Measurements from ENCODE around the gene KCMF1. TPM values are rescaled to one million over a fixed set of nuclear protein-coding genes. Genes with fewer than 3 reads are reported as not detected.
A peak's percentile ranks its signal among the peaks of the same experiment; 100 is the strongest.
"Not testable (repeated sequence)": the region's sequence is repeated elsewhere in the genome, so short reads cannot be mapped to it uniquely, and the experiment has no call there.

Gene KCMF1
- polyA plus RNA-seq, 1 of the 3 experiments (the other 2 are of a cell fraction) = 37.0 TPM

- no peak overlapping the region for H3K27ac ChIP-seq (ENCODE audit: low read depth in 2 of 2, low read length in 1 of 2)
- no peaks in the 10 kb centered on the region for H3K9me2 ChIP-seq
- CTCF ChIA-PET = interaction anchor here (0.7 to 9.0 kb wide), 4 partner anchors 14 to 369 kb away, joined by 3 to 78 read pairs (median 4); no protein-coding TSS in a partner anchor
- H3K9ac ChIP-seq = no peak overlapping the region
- POLR2A ChIA-PET = no interaction called here
- H3K79me2 ChIP-seq (ENCODE audit: insufficient read depth) = no peaks in the 10 kb centered on the region
- DNase-seq = no peak
- no peak overlapping the region for H2AFZ ChIP-seq (ENCODE audit: low read depth)
- peaks cover 0 to 9% of the 10 kb centered on the region in 2 experiments; a peak in 1 of 4 replicates for H3K4me1 ChIP-seq (ENCODE audit: control insufficient read depth in 1 of 2, insufficient read depth in 2 of 2, low read depth in 1 of 2, low read length in 1 of 2)
- WGBS (ENCODE audit: low lambda C conversion rate) = 97% methylated on average over 7 of the region's 7 CpGs
- H3K4me2 ChIP-seq = no peak overlapping the region
- H3K36me3 ChIP-seq (replicated peaks in 1 of 2; ENCODE audit: control insufficient read depth in 1 of 2, insufficient read depth in 2 of 2, low read length in 1 of 2) = no peaks in the 10 kb centered on the region
- H3K4me3 ChIP-seq (ENCODE audit: low read depth in 2 of 2, low read length in 1 of 2) = no peak overlapping the region
- TF ChIP-seq CTCF (IDR thresholded peaks at IDR 0.05) (no peak), MEF2A (IDR thresholded peaks at IDR 0.05; ENCODE audit: borderline replicate concordance, low read depth) (no peak), RAD21 (IDR thresholded peaks at IDR 0.05; ENCODE audit: low read length) (no peak), NRF1 (IDR thresholded peaks at IDR 0.05; ENCODE audit: low read depth, low read length) (no peak), GABPA (IDR thresholded peaks at IDR 0.05; ENCODE audit: low read depth) (no peak)
- TF ChIP-seq, protein P1, sequence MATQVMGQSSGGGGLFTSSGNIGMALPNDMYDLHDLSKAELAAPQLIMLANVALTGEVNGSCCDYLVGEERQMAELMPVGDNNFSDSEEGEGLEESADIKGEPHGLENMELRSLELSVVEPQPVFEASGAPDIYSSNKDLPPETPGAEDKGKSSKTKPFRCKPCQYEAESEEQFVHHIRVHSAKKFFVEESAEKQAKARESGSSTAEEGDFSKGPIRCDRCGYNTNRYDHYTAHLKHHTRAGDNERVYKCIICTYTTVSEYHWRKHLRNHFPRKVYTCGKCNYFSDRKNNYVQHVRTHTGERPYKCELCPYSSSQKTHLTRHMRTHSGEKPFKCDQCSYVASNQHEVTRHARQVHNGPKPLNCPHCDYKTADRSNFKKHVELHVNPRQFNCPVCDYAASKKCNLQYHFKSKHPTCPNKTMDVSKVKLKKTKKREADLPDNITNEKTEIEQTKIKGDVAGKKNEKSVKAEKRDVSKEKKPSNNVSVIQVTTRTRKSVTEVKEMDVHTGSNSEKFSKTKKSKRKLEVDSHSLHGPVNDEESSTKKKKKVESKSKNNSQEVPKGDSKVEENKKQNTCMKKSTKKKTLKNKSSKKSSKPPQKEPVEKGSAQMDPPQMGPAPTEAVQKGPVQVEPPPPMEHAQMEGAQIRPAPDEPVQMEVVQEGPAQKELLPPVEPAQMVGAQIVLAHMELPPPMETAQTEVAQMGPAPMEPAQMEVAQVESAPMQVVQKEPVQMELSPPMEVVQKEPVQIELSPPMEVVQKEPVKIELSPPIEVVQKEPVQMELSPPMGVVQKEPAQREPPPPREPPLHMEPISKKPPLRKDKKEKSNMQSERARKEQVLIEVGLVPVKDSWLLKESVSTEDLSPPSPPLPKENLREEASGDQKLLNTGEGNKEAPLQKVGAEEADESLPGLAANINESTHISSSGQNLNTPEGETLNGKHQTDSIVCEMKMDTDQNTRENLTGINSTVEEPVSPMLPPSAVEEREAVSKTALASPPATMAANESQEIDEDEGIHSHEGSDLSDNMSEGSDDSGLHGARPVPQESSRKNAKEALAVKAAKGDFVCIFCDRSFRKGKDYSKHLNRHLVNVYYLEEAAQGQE (IDR thresholded peaks at IDR 0.05; ENCODE audit: low read depth, low read length) = no peak
- no peaks in the 10 kb centered on the region for H4K20me1 ChIP-seq (ENCODE audit: insufficient read depth)
- no peaks in the 10 kb centered on the region for H3K27me3 ChIP-seq (ENCODE audit: insufficient read depth)
- H3K9me3 ChIP-seq = no peaks in the 10 kb centered on the region
- peaks cover 7% of the 10 kb centered on the region for H3F3A ChIP-seq (replicated peaks; ENCODE audit: insufficient read depth)
These were observed 26.6 kb upstream of the KCMF1 start for GRCh38 chr2:84944295-84944909.

DNA sequence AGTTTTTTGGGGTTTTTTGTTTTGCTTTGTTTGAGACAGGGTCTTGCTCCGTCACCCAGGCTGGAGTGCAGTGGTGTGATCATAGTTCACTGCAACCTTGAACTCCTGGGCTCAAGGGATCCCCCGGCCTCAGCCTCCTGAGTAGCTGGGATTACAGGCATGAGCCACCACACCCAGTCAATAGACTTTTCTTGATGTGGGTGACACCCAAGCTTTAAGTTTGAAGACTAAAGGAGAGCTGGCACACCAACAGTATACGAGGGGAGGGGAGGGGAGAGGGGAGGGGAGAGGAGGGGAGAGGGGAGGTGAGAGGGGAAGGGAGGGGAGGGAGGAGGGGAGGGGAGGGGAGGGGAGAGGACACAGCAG lies 25.1 kb upstream of the KCMF1 start:
- H3K27ac ChIP-seq (ENCODE audit: low read depth in 2 of 2, low read length in 1 of 2) = peak overlapping the region in 1 of 2 experiments; percentile 75; a peak in 2 of 4 replicates
- CTCF ChIA-PET = interaction anchor here (1.2 to 9.0 kb wide), 2 partner anchors 10 to 20 kb away, joined by 3 to 78 read pairs; no protein-coding TSS in a partner anchor
- H3K9ac ChIP-seq = peak overlapping the region; percentile 46

More for the DNA sequence above, 25.1 kb upstream of the KCMF1 start:
- H3K9me2 ChIP-seq; H3K36me3 ChIP-seq (replicated peaks in 1 of 2; ENCODE audit: control insufficient read depth in 1 of 2, insufficient read depth in 2 of 2, low read length in 1 of 2); H3K9me3 ChIP-seq; H3K4me3 ChIP-seq (ENCODE audit: low read depth in 2 of 2, low read length in 1 of 2); H2AFZ ChIP-seq (ENCODE audit: low read depth); H4K20me1 ChIP-seq (ENCODE audit: insufficient read depth); H3K79me2 ChIP-seq (ENCODE audit: insufficient read depth); DNase-seq; H3K27me3 ChIP-seq (ENCODE audit: insufficient read depth); H3F3A ChIP-seq (replicated peaks; ENCODE audit: insufficient read depth); H3K4me1 ChIP-seq (ENCODE audit: control insufficient read depth in 1 of 2, insufficient read depth in 2 of 2, low read depth in 1 of 2, low read length in 1 of 2): not testable (repeated sequence)
- 49% methylated on average over 3 of the region's 3 CpGs for WGBS (ENCODE audit: low lambda C conversion rate)
- POLR2A ChIA-PET = interaction anchor here (0.7 kb wide), 1 partner anchor 40 kb away, joined by 4 read pairs; the partner anchor contains the start of gene TMSB10
- peak overlapping the region; percentile 29; the same call in 1 of the 2 replicates for H3K4me2 ChIP-seq
